OCI-LY1 (cell line): ENCODE results near the gene FLNC.

Experiments used
- EZH2 ChIP-seq: fragments of 200-600 bp; sonication (generic), shearing (Covaris generic); IDR thresholded peaks from 2 replicates; pipeline ENCODE4 v1.8.0; 2017; ENCODE audit warnings: borderline replicate concordance, mixed run types, mild to moderate bottlenecking, antibody characterized with exemption, low read length, moderate library complexity, mixed read lengths
- TF ChIP-seq, protein P1 (sequence below): fragments of 200-600 bp; sonication (generic), shearing (Covaris generic); IDR thresholded peaks from 2 replicates; pipeline ENCODE4 v1.5.1; 2017; ENCODE audit warnings: mild to moderate bottlenecking, antibody characterized with exemption, low read length, moderate library complexity, mixed read lengths

DNA sequence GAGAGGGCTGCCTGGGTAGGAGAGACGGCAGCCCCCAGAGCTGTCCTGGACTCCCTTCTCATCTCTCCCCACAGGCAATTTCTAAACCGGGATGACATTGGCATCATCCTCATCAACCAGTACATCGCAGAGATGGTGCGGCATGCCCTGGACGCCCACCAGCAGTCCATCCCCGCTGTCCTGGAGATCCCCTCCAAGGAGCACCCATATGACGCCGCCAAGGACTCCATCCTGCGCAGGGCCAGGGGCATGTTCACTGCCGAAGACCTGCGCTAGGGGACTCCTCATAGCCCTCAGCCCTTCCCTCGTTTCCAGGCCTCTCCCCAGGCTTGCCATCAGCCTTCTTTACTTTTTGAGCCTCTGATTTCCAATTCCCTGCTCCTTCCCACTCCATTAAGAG, 35.1 kb downstream of the FLNC start:
- TF ChIP-seq, protein P1, sequence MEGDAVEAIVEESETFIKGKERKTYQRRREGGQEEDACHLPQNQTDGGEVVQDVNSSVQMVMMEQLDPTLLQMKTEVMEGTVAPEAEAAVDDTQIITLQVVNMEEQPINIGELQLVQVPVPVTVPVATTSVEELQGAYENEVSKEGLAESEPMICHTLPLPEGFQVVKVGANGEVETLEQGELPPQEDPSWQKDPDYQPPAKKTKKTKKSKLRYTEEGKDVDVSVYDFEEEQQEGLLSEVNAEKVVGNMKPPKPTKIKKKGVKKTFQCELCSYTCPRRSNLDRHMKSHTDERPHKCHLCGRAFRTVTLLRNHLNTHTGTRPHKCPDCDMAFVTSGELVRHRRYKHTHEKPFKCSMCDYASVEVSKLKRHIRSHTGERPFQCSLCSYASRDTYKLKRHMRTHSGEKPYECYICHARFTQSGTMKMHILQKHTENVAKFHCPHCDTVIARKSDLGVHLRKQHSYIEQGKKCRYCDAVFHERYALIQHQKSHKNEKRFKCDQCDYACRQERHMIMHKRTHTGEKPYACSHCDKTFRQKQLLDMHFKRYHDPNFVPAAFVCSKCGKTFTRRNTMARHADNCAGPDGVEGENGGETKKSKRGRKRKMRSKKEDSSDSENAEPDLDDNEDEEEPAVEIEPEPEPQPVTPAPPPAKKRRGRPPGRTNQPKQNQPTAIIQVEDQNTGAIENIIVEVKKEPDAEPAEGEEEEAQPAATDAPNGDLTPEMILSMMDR, result no peak
- TF ChIP-seq EZH2, result no peak
